GM20000 (cell line): Measurements from ENCODE around the gene EPN3.

ENCODE experiments used
- DNase-seq: peaks from one replicate; pipeline ENCODE4 v3.0.0; 2012; ENCODE audit warnings: low spot score
- CTCF ChIP-seq: IDR thresholded peaks from 2 replicates; pipeline ENCODE4 v1.5.1; 2012; ENCODE audit warnings: mild to moderate bottlenecking, control low read depth; ENCODE audit errors: extremely low read depth, missing control alignments

The EPN3 gene

GRCh38 chr17:50578173-50578572 lies 45.6 kb downstream of the EPN3 start:
- TF ChIP-seq CTCF: no peak
- DNase-seq: no peak

GRCh38 chr17:50579399-50579798 lies 46.9 kb downstream of the EPN3 start:
- TF ChIP-seq CTCF: no peak
- no peak for DNase-seq

- TF ChIP-seq CTCF: no peak
- DNase-seq: no peak
Measured at GRCh38 chr17:50580646-50581045, 48.1 kb downstream of the EPN3 start.

GRCh38 chr17:50581316-50581715 lies 48.8 kb downstream of the EPN3 start:
- DNase-seq: no peak
- TF ChIP-seq CTCF: no peak

- TF ChIP-seq CTCF: no peak
- no peak for DNase-seq
Measured at GRCh38 chr17:50582741-50583140, 50.2 kb downstream of the EPN3 start.

GRCh38 chr17:50583641-50584040 lies 51.1 kb downstream of the EPN3 start:
- DNase-seq: no peak
- TF ChIP-seq CTCF: no peak

GRCh38 chr17:50584116-50584515 lies 51.6 kb downstream of the EPN3 start:
- no peak for TF ChIP-seq CTCF
- DNase-seq: no peak

- no peak for TF ChIP-seq CTCF
- no peak for DNase-seq
Measured at GRCh38 chr17:50584749-50585148, 52.2 kb downstream of the EPN3 start.
